Mucosa of descending colon (tissue), 3 donors: Measurements from ENCODE around the gene RPAP3. TPM values are rescaled to one million over a fixed set of nuclear protein-coding genes. Genes with fewer than 3 reads are reported as not detected.
A peak's percentile ranks its signal among the peaks of the same experiment; 100 is the strongest.

Experiments used
- ATAC-seq: fragments of 200-7000 bp; cut with Tn5 transposase; one replicate; pipeline ENCODE4 v1.9.1; 2020; ENCODE audit warnings: mild to moderate bottlenecking, moderate library complexity
- DNase-seq, 3 donors: peaks; one replicate each; pipeline ENCODE4 v3.0.0-alpha.2; 2020
- H3K36me3 ChIP-seq: fragments of 200-600 bp; one replicate; pipeline ENCODE4 v1.8.0; 2021; ENCODE audit warnings: low read depth, mild to moderate bottlenecking
- H3K4me1 ChIP-seq: fragments of 200-600 bp; one replicate; pipeline ENCODE4 v1.8.0; 2021; ENCODE audit warnings: low read depth, mild to moderate bottlenecking
- H3K4me3 ChIP-seq: fragments of 200-600 bp; one replicate; pipeline ENCODE4 v1.8.0; 2021; ENCODE audit warnings: mild to moderate bottlenecking
- H3K9me3 ChIP-seq: fragments of 200-600 bp; one replicate; pipeline ENCODE4 v1.8.0; 2021; ENCODE audit warnings: mild to moderate bottlenecking
- CTCF ChIP-seq: fragments of 200-600 bp; IDR thresholded peaks from one replicate; pipeline ENCODE4 v1.8.0; 2022; ENCODE audit warnings: antibody characterized with exemption, mild to moderate bottlenecking
- intact Hi-C, 2 donors: fragments of 100-400 bp; cut with DNase I in 1 of 2; cut with micrococcal nuclease in 1 of 2; formaldehyde crosslinking; loops; one replicate each; pipeline versions ENCODE4 v1.11.0 to v1.11.1; 2022; cut with DNase I, micrococcal nuclease
- total RNA-seq, 3 donors: library from RNA; stranded (reverse); fragmentation: NEBNext Ultra II Directional in 2 of 3; extraction: Animal tissue kit (Norgen Biotek cat#: 25700) in 2 of 3; gene quantifications; one replicate each; pipeline versions ENCODE4 v1.2.1 to v1.2.4, GENCODE V29; 2021 to 2023
- donor health status: DM: no; HTN: no; CAD: no; lungs with moderate emphysema.
- donor health status: DM: no; HTN: no; CAD: no.
- donor health status: DM: no; HTN: yes; CAD: no.

The RPAP3 gene
- total RNA-seq, 3 donors from 2014 or later, result 16.5 to 26.0 (median 20.0) TPM

- intact Hi-C loops, result loop anchor here (10.0 kb wide), 1 partner anchor 117 kb away; no protein-coding TSS in a partner anchor
- peak; percentile 82 to 84 (median 82) for DNase-seq
- Histone ChIP-seq H3K36me3 (no peaks in the 10 kb centered on the region), H3K4me1 (peaks cover 11% of the 10 kb centered on the region), H3K9me3 (no peaks in the 10 kb centered on the region), H3K4me3 (no peak overlapping the region)
- peak; percentile 76 for TF ChIP-seq CTCF
- peak; percentile 97 for ATAC-seq
Observed at GRCh38 chr12:47717443-47718193, 11.8 kb upstream of the RPAP3 start.

- intact Hi-C loops, result loop anchor here (10.0 kb wide), 1 partner anchor 118 kb away; no protein-coding TSS in a partner anchor
- no peak for DNase-seq
- H3K36me3 ChIP-seq, result no peaks in the 10 kb centered on the region
- peaks cover 11% of the 10 kb centered on the region for H3K4me1 ChIP-seq
- ATAC-seq, result no peak
- no peak for TF ChIP-seq CTCF
- H3K4me3 ChIP-seq, result no peak overlapping the region
- no peaks in the 10 kb centered on the region for H3K9me3 ChIP-seq
Observed at GRCh38 chr12:47717046-47717442, 11.2 kb upstream of the RPAP3 start.

GRCh38 chr12:47715877-47716548 lies 10.2 kb upstream of the RPAP3 start:
- no peaks in the 10 kb centered on the region for H3K9me3 ChIP-seq
- ATAC-seq (no peak), DNase-seq (no peak)
- no peak for TF ChIP-seq CTCF
- H3K36me3 ChIP-seq, result no peaks in the 10 kb centered on the region
- H3K4me1 ChIP-seq, result peaks cover 11% of the 10 kb centered on the region
- intact Hi-C loops, result loop anchor here (2.0 to 10.0 kb wide), 2 partner anchors 63 to 119 kb away; no protein-coding TSS in a partner anchor
- no peak overlapping the region for H3K4me3 ChIP-seq

- Histone ChIP-seq H3K4me1 (peaks cover 11% of the 10 kb centered on the region), H3K9me3 (no peaks in the 10 kb centered on the region), H3K4me3 (no peak overlapping the region), H3K36me3 (no peaks in the 10 kb centered on the region)
- ATAC-seq (peak; percentile 65), DNase-seq (peak in 2 of 3 donors; percentile 60 to 79)
- TF ChIP-seq CTCF, result peak; percentile 63
- intact Hi-C loops, result loop anchor here (2.0 to 10.0 kb wide), 2 partner anchors 63 to 119 kb away; no protein-coding TSS in a partner anchor
Observed at GRCh38 chr12:47715393-47715876, 9.6 kb upstream of the RPAP3 start.

- Histone ChIP-seq H3K36me3 (no peaks in the 10 kb centered on the region), H3K4me3 (no peak overlapping the region), H3K4me1 (peaks cover 11% of the 10 kb centered on the region), H3K9me3 (no peaks in the 10 kb centered on the region)
- ATAC-seq (no peak), DNase-seq (no peak)
- intact Hi-C loops, result loop anchor here (2.0 to 10.0 kb wide), 2 partner anchors 64 to 120 kb away; no protein-coding TSS in a partner anchor
- TF ChIP-seq CTCF, result no peak
Observed at GRCh38 chr12:47714826-47715386, 9.1 kb upstream of the RPAP3 start.
